H9 (cell line): ENCODE results near the gene TLX1. TPM values are rescaled to one million over a fixed set of nuclear protein-coding genes. Genes with fewer than 3 reads are reported as not detected.

ENCODE experiments used
- DNase-seq: peaks from one replicate; pipeline ENCODE4 v3.0.0-alpha.2; 2017
- H2AFZ ChIP-seq: one replicate; pipeline ENCODE4 v1.6.1; 2013; ENCODE audit warnings: mild to moderate bottlenecking, low read length, control low read depth, moderate library complexity
- H2AK5ac ChIP-seq: 2 replicates; pipeline ENCODE4 v1.6.1; 2013; ENCODE audit warnings: low read length, control low read depth, mixed read lengths; ENCODE audit not compliant: insufficient read length
- H2BK120ac ChIP-seq: one replicate; pipeline ENCODE4 v1.6.1; 2013; ENCODE audit warnings: low read depth, mild to moderate bottlenecking, low read length, control low read depth, inconsistent platforms; ENCODE audit not compliant: poor library complexity, severe bottlenecking
- H2BK12ac ChIP-seq: 2 replicates; pipeline ENCODE4 v1.6.1; 2013; ENCODE audit warnings: low read length, control low read depth, mixed read lengths, low read depth; ENCODE audit not compliant: insufficient read length
- H2BK15ac ChIP-seq: 2 replicates; pipeline ENCODE4 v1.6.1; 2013; ENCODE audit warnings: low read depth, low read length, control low read depth
- H2BK20ac ChIP-seq: one replicate; pipeline ENCODE4 v1.6.1; 2013; ENCODE audit warnings: low read depth, mild to moderate bottlenecking, low read length, control low read depth, inconsistent platforms; ENCODE audit not compliant: poor library complexity, severe bottlenecking
- H2BK5ac ChIP-seq: 2 replicates; pipeline ENCODE4 v1.6.1; 2013; ENCODE audit warnings: low read length, control low read depth, mixed read lengths; ENCODE audit not compliant: insufficient read length
- H3K14ac ChIP-seq: 2 replicates; pipeline ENCODE4 v1.6.1; 2013; ENCODE audit warnings: low read length, control low read depth; ENCODE audit not compliant: insufficient read depth
- H3K18ac ChIP-seq: 2 replicates; pipeline ENCODE4 v1.6.1; 2013; ENCODE audit warnings: low read depth, mild to moderate bottlenecking, mixed read lengths, low read length, control low read depth; ENCODE audit not compliant: insufficient read length
- H3K23ac ChIP-seq: 2 replicates; pipeline ENCODE4 v1.6.1; 2013; ENCODE audit warnings: low read length, control low read depth, mixed read lengths, low read depth; ENCODE audit not compliant: insufficient read length
- H3K23me2 ChIP-seq: 2 replicates; pipeline ENCODE4 v1.6.1; 2013; ENCODE audit warnings: low read depth, mild to moderate bottlenecking, mixed read lengths, low read length, control low read depth; ENCODE audit not compliant: insufficient read length, poor library complexity, severe bottlenecking
- H3K27ac ChIP-seq: 2 replicates; pipeline ENCODE4 v1.5.1; 2013; ENCODE audit warnings: low read length, control low read depth, mixed read lengths, low read depth; ENCODE audit not compliant: insufficient read length
- H3K27me3 ChIP-seq: 2 replicates; pipeline ENCODE4 v1.6.1; 2013; ENCODE audit warnings: low read length, control low read depth, inconsistent platforms; ENCODE audit not compliant: insufficient read depth
- H3K4ac ChIP-seq: 2 replicates; pipeline ENCODE4 v1.6.1; 2013; ENCODE audit warnings: low read depth, mild to moderate bottlenecking, control low read depth, inconsistent platforms, low read length, moderate library complexity
- H3K4me1 ChIP-seq: 2 replicates; pipeline ENCODE4 v1.6.1; 2013; ENCODE audit warnings: low read length, control low read depth, inconsistent platforms; ENCODE audit not compliant: insufficient read depth
- H3K4me2 ChIP-seq: 2 replicates; pipeline ENCODE4 v1.6.1; 2013; ENCODE audit warnings: low read length, control low read depth, mixed read lengths; ENCODE audit not compliant: insufficient read length, insufficient read depth
- H3K56ac ChIP-seq: 2 replicates; pipeline ENCODE4 v1.6.1; 2013; ENCODE audit warnings: low read depth, mild to moderate bottlenecking, mixed read lengths, low read length, control low read depth; ENCODE audit not compliant: insufficient read length
- H3K79me1 ChIP-seq: 2 replicates; pipeline ENCODE4 v1.6.1; 2013; ENCODE audit warnings: low read depth, mild to moderate bottlenecking, moderate library complexity, low read length, control low read depth, inconsistent platforms; ENCODE audit not compliant: insufficient read depth, poor library complexity, severe bottlenecking
- H3K79me2 ChIP-seq: 2 replicates; pipeline ENCODE4 v1.6.1; 2013; ENCODE audit warnings: low read length, control low read depth, inconsistent platforms; ENCODE audit not compliant: insufficient read depth
- H3K9ac ChIP-seq: 2 replicates; pipeline ENCODE4 v1.6.1; 2013; ENCODE audit warnings: low read length, control low read depth, mixed read lengths; ENCODE audit not compliant: insufficient read length; ENCODE audit errors: extremely low read depth
- H3K9me3 ChIP-seq: one replicate; pipeline ENCODE4 v1.6.1; 2013; ENCODE audit warnings: low read depth, low read length, inconsistent platforms; ENCODE audit not compliant: control insufficient read depth
- H3T11ph ChIP-seq: one replicate; pipeline ENCODE4 v1.6.1; 2013; ENCODE audit warnings: mild to moderate bottlenecking, low read length, control low read depth, inconsistent platforms
- H4K20me1 ChIP-seq: one replicate; pipeline ENCODE4 v1.6.1; 2013; ENCODE audit not compliant: control insufficient read depth, insufficient read length, insufficient read depth
- H4K5ac ChIP-seq: 2 replicates; pipeline ENCODE4 v1.6.1; 2013; ENCODE audit warnings: low read depth, mild to moderate bottlenecking, mixed read lengths, low read length, control low read depth; ENCODE audit not compliant: insufficient read length
- H4K8ac ChIP-seq: replicated peaks from 2 replicates; pipeline ENCODE4 v1.6.1; 2013; ENCODE audit warnings: low read length, control low read depth, mixed read lengths, low read depth; ENCODE audit not compliant: insufficient read length
- H4K91ac ChIP-seq: 2 replicates; pipeline ENCODE4 v1.6.1; 2013; ENCODE audit warnings: low read depth, mild to moderate bottlenecking, moderate library complexity, mixed read lengths, low read length, control low read depth; ENCODE audit not compliant: insufficient read length
- H3K27ac Mint-ChIP-seq, 3 experiments: 2 replicates in 2 of 3; 3 replicates in 1 of 3; pipeline ENCODE4 v1.8.0; 2020 to 2021; ENCODE audit warnings: mixed read lengths in 3 of 3, mild to moderate bottlenecking in 1 of 3, moderate library complexity in 1 of 3
- H3K27me3 Mint-ChIP-seq: 2 replicates; pipeline ENCODE4 v1.8.0; 2021; ENCODE audit warnings: low read depth, mild to moderate bottlenecking, moderate library complexity, mixed read lengths
- H3K36me3 Mint-ChIP-seq, 3 experiments: 2 replicates in 2 of 3; 3 replicates in 1 of 3; pipeline ENCODE4 v1.8.0; 2020 to 2021; ENCODE audit warnings: low read depth in 3 of 3, mixed read lengths in 3 of 3; ENCODE audit not compliant: insufficient read depth in 1 of 3
- H3K4me1 Mint-ChIP-seq, 2 experiments: 2 replicates each; pipeline ENCODE4 v1.8.0; 2020; ENCODE audit warnings: mixed read lengths in 2 of 2
- H3K4me3 Mint-ChIP-seq, 2 experiments: 2 replicates in 1 of 2; 3 replicates in 1 of 2; pipeline ENCODE4 v1.8.0; 2020 to 2021; ENCODE audit warnings: mild to moderate bottlenecking in 2 of 2, mixed read lengths in 2 of 2, moderate library complexity in 1 of 2
- H3K9me3 Mint-ChIP-seq, 2 experiments: 2 replicates in 1 of 2; 3 replicates in 1 of 2; pipeline ENCODE4 v1.8.0; 2020; ENCODE audit warnings: mild to moderate bottlenecking in 2 of 2, mixed read lengths in 2 of 2, moderate library complexity in 1 of 2
- WGBS: extraction: QIAGEN DNeasy Blood & Tissue Kit; methylation state at CpG from one replicate; pipeline ENCODE4 v1.1.7; 2013; ENCODE audit warnings: missing lambda C conversion rate, low lambda C conversion rate, mixed read lengths; ENCODE audit not compliant: insufficient read length; ENCODE audit errors: extremely low coverage; 5-methylcytosine and 5-hydroxymethylcytosine counted together
- total RNA-seq: library from RNA; stranded (reverse); gene quantifications from 2 replicates; pipeline ENCODE4 v1.2.1, GENCODE V29; 2021
- TF ChIP-seq, protein P1 (sequence below): fragments of 200-600 bp; sonication (generic); conservative IDR thresholded peaks from 3 replicates; pipeline ENCODE4 v1.8.0; 2021; ENCODE audit warnings: antibody characterized with exemption, mild to moderate bottlenecking

The TLX1 gene
- total RNA-seq, 1 experiment from 2014 or later, result not detected

DNA sequence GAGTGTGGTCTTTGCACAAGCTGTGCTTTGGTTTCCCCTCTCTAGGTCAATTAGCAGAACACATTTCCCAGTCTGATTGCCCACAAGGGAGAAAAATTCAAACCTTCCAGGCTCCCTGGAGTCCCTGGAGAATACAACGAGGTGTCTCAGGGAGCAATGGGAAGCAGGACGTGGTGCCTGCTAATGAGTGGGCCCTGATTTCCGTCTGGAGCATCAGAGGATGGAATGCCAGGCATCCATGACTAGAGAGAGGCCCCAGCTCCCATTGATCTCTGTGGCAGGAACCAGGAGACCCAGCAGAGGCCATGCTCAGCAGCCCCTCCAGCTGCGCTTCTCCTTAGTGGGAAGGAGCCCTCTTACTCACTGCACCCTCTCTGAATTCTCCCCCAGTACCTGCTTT, 33.2 kb upstream of the TLX1 start:
- H2BK20ac ChIP-seq, result no peak overlapping the region
- TF ChIP-seq, protein P1, sequence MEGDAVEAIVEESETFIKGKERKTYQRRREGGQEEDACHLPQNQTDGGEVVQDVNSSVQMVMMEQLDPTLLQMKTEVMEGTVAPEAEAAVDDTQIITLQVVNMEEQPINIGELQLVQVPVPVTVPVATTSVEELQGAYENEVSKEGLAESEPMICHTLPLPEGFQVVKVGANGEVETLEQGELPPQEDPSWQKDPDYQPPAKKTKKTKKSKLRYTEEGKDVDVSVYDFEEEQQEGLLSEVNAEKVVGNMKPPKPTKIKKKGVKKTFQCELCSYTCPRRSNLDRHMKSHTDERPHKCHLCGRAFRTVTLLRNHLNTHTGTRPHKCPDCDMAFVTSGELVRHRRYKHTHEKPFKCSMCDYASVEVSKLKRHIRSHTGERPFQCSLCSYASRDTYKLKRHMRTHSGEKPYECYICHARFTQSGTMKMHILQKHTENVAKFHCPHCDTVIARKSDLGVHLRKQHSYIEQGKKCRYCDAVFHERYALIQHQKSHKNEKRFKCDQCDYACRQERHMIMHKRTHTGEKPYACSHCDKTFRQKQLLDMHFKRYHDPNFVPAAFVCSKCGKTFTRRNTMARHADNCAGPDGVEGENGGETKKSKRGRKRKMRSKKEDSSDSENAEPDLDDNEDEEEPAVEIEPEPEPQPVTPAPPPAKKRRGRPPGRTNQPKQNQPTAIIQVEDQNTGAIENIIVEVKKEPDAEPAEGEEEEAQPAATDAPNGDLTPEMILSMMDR, result no peak
- no CpG with 5 or more reads among the region's 4 CpGs for WGBS

More for the DNA sequence above, 33.2 kb upstream of the TLX1 start:
- no peak overlapping the region for H2BK15ac ChIP-seq
- no peak overlapping the region for H3K14ac ChIP-seq
- H3K27ac ChIP-seq, result no peak overlapping the region
- H2BK5ac ChIP-seq, result no peak overlapping the region
- no peak overlapping the region for H3K23ac ChIP-seq
- no peak overlapping the region for H4K5ac ChIP-seq
- H3K4ac ChIP-seq, result no peak overlapping the region
- H4K20me1 ChIP-seq, result no peaks in the 10 kb centered on the region
- no peaks in the 10 kb centered on the region for H3K23me2 ChIP-seq
- H4K91ac ChIP-seq, result no peak overlapping the region
- Mint-ChIP-seq H3K27ac (no peak overlapping the region), H3K27me3 (peaks cover 59% of the 10 kb centered on the region), H3K4me1 (peaks cover 9 to 21% of the 10 kb centered on the region in 2 experiments), H3K4me3 (no peak overlapping the region), H3K36me3 (no peaks in the 10 kb centered on the region), H3K9me3 (no peaks in the 10 kb centered on the region)
- H2AK5ac ChIP-seq, result no peak overlapping the region
- no peaks in the 10 kb centered on the region for H3K9me3 ChIP-seq
- no peak overlapping the region for H3T11ph ChIP-seq
- no peak overlapping the region for H3K4me2 ChIP-seq
- H3K9ac ChIP-seq, result no peak overlapping the region
- H2BK12ac ChIP-seq, result no peak overlapping the region
- no peaks in the 10 kb centered on the region for H3K79me2 ChIP-seq
- H2AFZ ChIP-seq, result no peak overlapping the region
- H4K8ac ChIP-seq, result no peak overlapping the region
- no peak overlapping the region for H2BK120ac ChIP-seq
- H3K27me3 ChIP-seq, result peaks cover 3% of the 10 kb centered on the region
- H3K79me1 ChIP-seq, result no peaks in the 10 kb centered on the region
- no peaks in the 10 kb centered on the region; the same call in 1 of the 2 replicates for H3K4me1 ChIP-seq
- DNase-seq, result no peak
- H3K56ac ChIP-seq, result no peak overlapping the region
- no peak overlapping the region for H3K18ac ChIP-seq
